Type B pancreatic cell (in vitro differentiated cells): ENCODE data around the gene BCKDHB. TPM values are rescaled to one million over a fixed set of nuclear protein-coding genes. Genes with fewer than 3 reads are reported as not detected.

ENCODE experiments used
- DNase-seq: peaks from one replicate; pipeline ENCODE4 v3.0.0; 2021; ENCODE audit warnings: mixed read lengths; ENCODE audit not compliant: unreplicated experiment; ENCODE audit errors: extremely low spot score
- H3K27ac Mint-ChIP-seq: 2 replicates; pipeline ENCODE4 v1.8.0; 2021; ENCODE audit warnings: mild to moderate bottlenecking, mixed read lengths
- H3K27me3 Mint-ChIP-seq: 2 replicates; pipeline ENCODE4 v1.8.0; 2021; ENCODE audit warnings: mixed read lengths
- H3K36me3 Mint-ChIP-seq: 2 replicates; pipeline ENCODE4 v1.8.0; 2021; ENCODE audit warnings: mixed read lengths
- H3K4me1 Mint-ChIP-seq: one replicate; pipeline ENCODE4 v1.8.0; 2021; ENCODE audit warnings: mixed read lengths; ENCODE audit not compliant: unreplicated experiment
- H3K4me3 Mint-ChIP-seq: 2 replicates; pipeline ENCODE4 v1.8.0; 2021; ENCODE audit warnings: mild to moderate bottlenecking, mixed read lengths
- H3K9me3 Mint-ChIP-seq: 2 replicates; pipeline ENCODE4 v1.8.0; 2021; ENCODE audit warnings: mixed read lengths
- CTCF ChIP-seq: fragments of 200-600 bp; sonication (generic); conservative IDR thresholded peaks from 2 replicates; pipeline ENCODE4 v1.5.0; 2021; ENCODE audit warnings: antibody characterized with exemption, mild to moderate bottlenecking
- total RNA-seq: library from RNA; stranded (reverse); gene quantifications from 2 replicates; pipeline ENCODE4 v1.2.1, GENCODE V29; 2021; ENCODE audit warnings: low replicate concordance

BCKDHB gene
- total RNA-seq, 1 donor from 2014 or later: 33.2 TPM

- H3K4me1 Mint-ChIP-seq: no peaks in the 10 kb centered on the region
- DNase-seq: no peak
- H3K9me3 Mint-ChIP-seq: no peaks in the 10 kb centered on the region
- H3K27ac Mint-ChIP-seq: no peak overlapping the region
- TF ChIP-seq CTCF: no peak
- H3K27me3 Mint-ChIP-seq: no peaks in the 10 kb centered on the region
- no peak overlapping the region for H3K4me3 Mint-ChIP-seq
- H3K36me3 Mint-ChIP-seq: no peaks in the 10 kb centered on the region
Observed at GRCh38 chr6:80165143-80165542, 58.7 kb downstream of the BCKDHB start.

- no peak for DNase-seq
- no peaks in the 10 kb centered on the region for H3K4me1 Mint-ChIP-seq
- H3K36me3 Mint-ChIP-seq: no peaks in the 10 kb centered on the region
- H3K9me3 Mint-ChIP-seq: no peaks in the 10 kb centered on the region
- no peak overlapping the region for H3K27ac Mint-ChIP-seq
- no peak for TF ChIP-seq CTCF
- no peak overlapping the region for H3K4me3 Mint-ChIP-seq
- H3K27me3 Mint-ChIP-seq: no peaks in the 10 kb centered on the region
Observed at GRCh38 chr6:80165819-80166218, 59.3 kb downstream of the BCKDHB start.

- DNase-seq: no peak
- H3K4me3 Mint-ChIP-seq: no peak overlapping the region
- H3K9me3 Mint-ChIP-seq: no peaks in the 10 kb centered on the region
- no peaks in the 10 kb centered on the region for H3K4me1 Mint-ChIP-seq
- TF ChIP-seq CTCF: no peak
- no peak overlapping the region for H3K27ac Mint-ChIP-seq
- H3K27me3 Mint-ChIP-seq: no peaks in the 10 kb centered on the region
- H3K36me3 Mint-ChIP-seq: peaks cover 7% of the 10 kb centered on the region
Observed at GRCh38 chr6:80170433-80170832, 64.0 kb downstream of the BCKDHB start.

GRCh38 chr6:80173411-80173810, 66.9 kb downstream of the BCKDHB start:
- no peak overlapping the region for H3K27ac Mint-ChIP-seq
- H3K9me3 Mint-ChIP-seq: no peaks in the 10 kb centered on the region
- H3K4me1 Mint-ChIP-seq: no peaks in the 10 kb centered on the region
- no peak overlapping the region for H3K4me3 Mint-ChIP-seq
- TF ChIP-seq CTCF: no peak
- no peak for DNase-seq
- no peaks in the 10 kb centered on the region for H3K27me3 Mint-ChIP-seq
- peaks cover 7% of the 10 kb centered on the region for H3K36me3 Mint-ChIP-seq

GRCh38 chr6:80174900-80175572, 68.6 kb downstream of the BCKDHB start:
- Mint-ChIP-seq H3K4me3 (no peak overlapping the region), H3K4me1 (no peaks in the 10 kb centered on the region), H3K27ac (no peak overlapping the region), H3K36me3 (peaks cover 7% of the 10 kb centered on the region), H3K27me3 (no peaks in the 10 kb centered on the region), H3K9me3 (no peaks in the 10 kb centered on the region)
- DNase-seq: no peak
- no peak for TF ChIP-seq CTCF
